HepG2 (cell line): ENCODE results near the gene NADK2. TPM values are rescaled to one million over a fixed set of nuclear protein-coding genes. Genes with fewer than 3 reads are reported as not detected.

Experiments used
- ATAC-seq: fragments of 200-7000 bp; cut with Tn5 transposase; 3 replicates; pipeline ENCODE4 v1.9.1; 2020; ENCODE audit warnings: mild to moderate bottlenecking, moderate library complexity
- BruUV-seq: library from RNA; stranded (reverse); fragments of 400-500 nt; replicated peaks from 2 replicates; lab custom pipeline; 2021; lab: Mats Ljungman, UMichigan
- CTCF ChIA-PET: fragments of 300-600 bp; formaldehyde crosslinking; extraction: SDS; loops from one replicate; lab custom pipeline; 2021; ENCODE audit warnings: low total read pairs, inconsistent platforms, low intra/inter-chr PET ratio; lab: Yijun Ruan, JAX
- POLR2A ChIA-PET: fragments of 350-600 bp; sonication (Branson Sonifier 250); formaldehyde crosslinking; loops from one replicate; lab custom pipeline; 2020; ENCODE audit warnings: antibody characterized with exemption, inconsistent platforms; lab: Yijun Ruan, JAX
- DNase-seq: peaks from one replicate; pipeline ENCODE4 v3.0.0-alpha.2; 2015; ENCODE audit warnings: low spot score
- FAIRE-seq: peaks from 3 replicates; lab custom pipeline; 2011; peaks lifted over from hg19 to GRCh38; lab: Jason Lieb, UNC
- H2AFZ ChIP-seq: one replicate; pipeline ENCODE4 v1.6.1; 2011; ENCODE audit warnings: low read length, inconsistent platforms
- H3K27ac ChIP-seq: fragments of 300-600 bp; 3 replicates; pipeline ENCODE4 v1.8.0; 2011; ENCODE audit warnings: mixed run types, mild to moderate bottlenecking, mixed read lengths, low read length, inconsistent platforms; ENCODE audit not compliant: insufficient read depth; ENCODE audit errors: extremely low read length
- H3K27me3 ChIP-seq, 2 experiments: fragments of 200-600 bp in 1 of 2; 2 replicates in 1 of 2; 3 replicates in 1 of 2; pipeline versions ENCODE4 v1.6.0 to v1.8.0; 2011; ENCODE audit warnings: low read length in 2 of 2, mild to moderate bottlenecking in 2 of 2, moderate library complexity in 2 of 2, inconsistent platforms in 1 of 2; ENCODE audit not compliant: insufficient read depth in 2 of 2, control insufficient read depth in 1 of 2
- H3K36me3 ChIP-seq, 2 experiments: fragments of 200-600 bp in 1 of 2; replicated peaks in 1 of 2; 2 replicates in 1 of 2; 3 replicates in 1 of 2; pipeline versions ENCODE4 v1.5.1 to v1.8.0; 2011; ENCODE audit warnings: low read length in 2 of 2, inconsistent platforms in 1 of 2; ENCODE audit not compliant: insufficient read depth in 2 of 2, control insufficient read depth in 1 of 2
- H3K4me1 ChIP-seq: 2 replicates; pipeline ENCODE4 v1.5.1; 2012; ENCODE audit warnings: low read length, inconsistent platforms; ENCODE audit not compliant: insufficient read depth
- H3K4me2 ChIP-seq: 2 replicates; pipeline ENCODE4 v1.6.0; 2011; ENCODE audit warnings: low read depth, low read length, inconsistent platforms
- H3K4me3 ChIP-seq, 3 experiments: fragments of 200-600 bp in 1 of 3; sonication (generic), shearing (Covaris generic) in 1 of 3; replicated peaks in 1 of 3; 2 replicates each; pipeline ENCODE4 v1.5.1; 2011 to 2016; ENCODE audit warnings: low read length in 3 of 3, inconsistent platforms in 2 of 3, low read depth in 2 of 3, mild to moderate bottlenecking in 2 of 3, control low read depth in 1 of 3, mixed read lengths in 1 of 3; ENCODE audit not compliant: insufficient read depth in 1 of 3
- H3K79me2 ChIP-seq: one replicate; pipeline ENCODE4 v1.6.1; 2011; ENCODE audit warnings: low read length, inconsistent platforms; ENCODE audit not compliant: insufficient read depth
- H3K9ac ChIP-seq: 2 replicates; pipeline ENCODE4 v1.6.0; 2011; ENCODE audit warnings: mild to moderate bottlenecking, low read depth, low read length, inconsistent platforms; ENCODE audit not compliant: insufficient read depth
- H3K9me3 ChIP-seq: 2 replicates; pipeline ENCODE4 v1.5.1; 2012; ENCODE audit warnings: mild to moderate bottlenecking, low read length
- H4K20me1 ChIP-seq: 2 replicates; pipeline ENCODE4 v1.6.0; 2011; ENCODE audit warnings: inconsistent platforms, mild to moderate bottlenecking, low read length, moderate library complexity; ENCODE audit not compliant: insufficient read depth
- CEBPB ChIP-seq: IDR thresholded peaks from 2 replicates; pipeline ENCODE4 v1.6.1; 2011; ENCODE audit warnings: low read depth, low read length, improper control_type of control experiment, borderline replicate concordance
- MXI1 ChIP-seq: IDR thresholded peaks from 3 replicates; pipeline ENCODE4 v1.6.1; 2012; ENCODE audit warnings: low read depth, low read length, inconsistent platforms, borderline replicate concordance
- RBM39 ChIP-seq: fragments of 200-400 bp; formaldehyde crosslinking; IDR thresholded peaks from one replicate; pipeline ENCODE4 v1.6.1; 2018; ENCODE audit warnings: antibody characterized with exemption, mild to moderate bottlenecking, low read depth, low read length; ENCODE audit not compliant: poor library complexity, severe bottlenecking
- ZNF121 ChIP-seq: sonication (generic); formaldehyde crosslinking; IDR thresholded peaks from 2 replicates; pipeline ENCODE4 v1.5.0; 2020; ENCODE audit warnings: mild to moderate bottlenecking, missing genetic modification reagents
- ZNF160 ChIP-seq: sonication (generic); formaldehyde crosslinking; IDR thresholded peaks from 2 replicates; pipeline ENCODE4 v1.8.0; 2022; ENCODE audit warnings: mild to moderate bottlenecking, inconsistent platforms, missing genetic modification reagents
- ZNF326 ChIP-seq: sonication (generic); formaldehyde crosslinking; IDR thresholded peaks from 2 replicates; pipeline ENCODE4 v1.4.0; 2020; ENCODE audit warnings: missing genetic modification reagents, borderline replicate concordance
- ZNF460 ChIP-seq: sonication (generic); formaldehyde crosslinking; IDR thresholded peaks from 2 replicates; pipeline ENCODE4 v1.5.1; 2020; ENCODE audit warnings: missing genetic modification reagents, mild to moderate bottlenecking, borderline replicate concordance
- WGBS: methylation state at CpG from one replicate; pipeline ENCODE4 v1.1.6; 2017; ENCODE audit warnings: low lambda C conversion rate; 5-methylcytosine and 5-hydroxymethylcytosine counted together
- in situ Hi-C: cut with HindIII; loops from 2 replicates; pipeline ENCODE4 v1.10.0; 2017; ENCODE audit warnings: low pct_unique_long_range_greater_than_20kb; ENCODE audit not compliant: extremely low pct_ligation_motif_present
- intact Hi-C: fragments of 100-400 bp; cut with micrococcal nuclease; formaldehyde crosslinking; loops from one replicate; pipeline ENCODE4 v1.10.0; 2022; ENCODE audit not compliant: unreplicated experiment
- polyA plus RNA-seq, 8 experiments: library from polyadenylated mRNA; depleted of rRNA in 3 of 8; stranded (reverse) in 7 of 8; unstranded in 1 of 8; fragments of >200 nt; fragmentation: Illumina TruSeq in 4 of 8; extraction: Trizol in 4 of 8; gene quantifications; 2 replicates each; pipeline versions ENCODE4 v1.2.1 to v1.2.3, GENCODE V29; 2011 to 2016; ENCODE audit warnings: low read depth in 4 of 8, missing spikeins in 1 of 8, mixed read lengths in 1 of 8; ENCODE audit not compliant: insufficient read depth in 1 of 8
- total RNA-seq, 5 experiments: library from RNA; depleted of rRNA; stranded (reverse); fragments of >200 nt; fragmentation: Illumina TruSeq; extraction: Trizol; gene quantifications; 2 replicates each; pipeline ENCODE4 v1.2.3, GENCODE V29; 2016; ENCODE audit warnings: low read depth in 1 of 5
- TF ChIP-seq, protein P1 (sequence below): sonication (generic); formaldehyde crosslinking; IDR thresholded peaks from 2 replicates; pipeline ENCODE4 v1.8.0; 2022; ENCODE audit warnings: low read depth, missing genetic modification reagents

The NADK2 gene
- total and polyA plus RNA-seq, 2 of the 13 experiments (the other 11 are each of a cell fraction or from before 2014, with no cell fraction given), result 13.9 to 71.4 TPM

DNA sequence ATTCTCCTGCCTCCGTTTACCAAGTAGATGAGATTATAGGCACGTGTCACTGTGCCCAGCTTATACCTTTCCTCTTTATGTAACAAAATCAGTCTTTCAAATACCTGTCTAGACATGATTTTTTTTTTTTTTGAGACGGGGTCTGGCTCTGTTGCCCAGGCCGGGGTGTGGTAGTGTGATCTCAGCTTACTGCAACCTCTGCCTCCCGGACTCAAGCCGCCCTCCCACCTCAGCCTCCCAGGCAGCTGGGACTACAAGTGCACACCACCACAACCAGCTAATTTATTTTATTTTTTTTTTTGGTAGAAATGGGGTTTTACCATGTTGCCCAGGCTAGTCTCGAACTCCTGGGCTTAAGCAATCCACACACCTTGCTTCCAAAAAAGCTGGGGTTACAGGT is 13.2 kb downstream of the NADK2 start:
- no peak for FAIRE-seq
- Histone ChIP-seq H3K27me3 (no peaks in the 10 kb centered on the region), H4K20me1 (no peaks in the 10 kb centered on the region; the same call in 1 of the 2 replicates), H3K27ac (no peak overlapping the region), H3K4me2 (no peak overlapping the region), H3K9me3 (no peaks in the 10 kb centered on the region), H3K79me2 (peaks cover 27% of the 10 kb centered on the region), H3K4me3 (no peak overlapping the region)
- no peak; the same call in 2 of the 3 replicates for ATAC-seq
- in situ Hi-C loops, result no loop called here
- 93% methylated on average over 7 of the region's 7 CpGs for WGBS
- no peak for DNase-seq
- TF ChIP-seq MXI1, result no peak
- no peak for TF ChIP-seq RBM39
- no peak for TF ChIP-seq ZNF326 (CRISPR knock-in tag)
- TF ChIP-seq CEBPB, result no peak
- TF ChIP-seq ZNF460, result peak; percentile 82
- TF ChIP-seq ZNF121 (CRISPR knock-in tag), result peak; percentile 82
- TF ChIP-seq ZNF160, result no peak
- TF ChIP-seq, protein P1, sequence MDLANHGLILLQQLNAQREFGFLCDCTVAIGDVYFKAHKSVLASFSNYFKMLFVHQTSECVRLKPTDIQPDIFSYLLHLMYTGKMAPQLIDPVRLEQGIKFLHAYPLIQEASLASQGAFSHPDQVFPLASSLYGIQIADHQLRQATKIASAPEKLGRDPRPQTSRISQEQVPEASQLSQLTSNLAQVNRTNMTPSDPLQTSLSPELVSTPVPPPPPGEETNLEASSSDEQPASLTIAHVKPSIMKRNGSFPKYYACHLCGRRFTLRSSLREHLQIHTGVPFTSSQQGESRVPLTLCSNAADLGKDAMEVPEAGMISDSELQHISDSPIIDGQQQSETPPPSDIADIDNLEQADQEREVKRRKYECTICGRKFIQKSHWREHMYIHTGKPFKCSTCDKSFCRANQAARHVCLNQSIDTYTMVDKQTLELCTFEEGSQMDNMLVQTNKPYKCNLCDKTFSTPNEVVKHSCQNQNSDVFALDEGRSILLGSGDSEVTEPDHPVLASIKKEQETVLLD, result no peak
- TF ChIP-seq, all 625 proteins: peak for 2
- no peak overlapping the region for H2AFZ ChIP-seq
- BruUV-seq, result no TSS peak
- H3K9ac ChIP-seq, result no peak overlapping the region
- intact Hi-C loops, result loop anchor here (1.0 kb wide), 1 partner anchor 14 kb away; no protein-coding TSS in a partner anchor
- POLR2A ChIA-PET, result interaction anchor here (1.2 to 5.2 kb wide), 2 partner anchors 12 to 77 kb away, joined by 7 to 68 read pairs; partner anchors contain the start of genes LMBRD2, NADK2 and SKP2
- H3K4me1 ChIP-seq, result peaks cover 27% of the 10 kb centered on the region
- CTCF ChIA-PET, result no interaction called here
- H3K36me3 ChIP-seq, result peaks cover 2 to 22% of the 10 kb centered on the region in 2 experiments; a peak in 3 of 5 replicates
